ENCODE results near the gene HLA-DPB1.
"Not testable (repeated sequence)": the region's sequence is repeated elsewhere in the genome, so short reads cannot be mapped to it uniquely, and the experiment has no call there.

The HLA-DPB1 gene

DNA sequence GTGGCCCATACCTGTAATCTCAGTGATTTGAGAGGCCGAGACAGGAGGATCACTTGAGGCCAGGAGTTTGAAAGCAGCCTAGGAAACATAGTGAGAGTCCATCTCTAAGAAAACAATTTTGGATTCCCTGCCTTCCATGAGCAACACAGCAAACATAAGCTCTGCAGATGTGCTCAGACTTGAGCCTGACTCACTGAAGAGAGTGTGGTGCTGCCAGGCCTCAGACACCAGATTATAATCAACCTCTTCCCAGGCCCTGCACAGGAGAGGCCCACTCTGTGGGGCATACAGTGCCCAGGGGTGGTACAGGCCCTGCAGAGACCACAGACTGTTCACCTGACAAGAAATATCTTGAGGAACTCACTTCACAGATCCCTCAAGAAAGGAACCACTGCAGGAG is 19.9 kb downstream of the HLA-DPB1 start:
- DNase-seq (ENCODE audit: insufficient read length, low spot score), result no peak
- no peak for FAIRE-seq

DNA sequence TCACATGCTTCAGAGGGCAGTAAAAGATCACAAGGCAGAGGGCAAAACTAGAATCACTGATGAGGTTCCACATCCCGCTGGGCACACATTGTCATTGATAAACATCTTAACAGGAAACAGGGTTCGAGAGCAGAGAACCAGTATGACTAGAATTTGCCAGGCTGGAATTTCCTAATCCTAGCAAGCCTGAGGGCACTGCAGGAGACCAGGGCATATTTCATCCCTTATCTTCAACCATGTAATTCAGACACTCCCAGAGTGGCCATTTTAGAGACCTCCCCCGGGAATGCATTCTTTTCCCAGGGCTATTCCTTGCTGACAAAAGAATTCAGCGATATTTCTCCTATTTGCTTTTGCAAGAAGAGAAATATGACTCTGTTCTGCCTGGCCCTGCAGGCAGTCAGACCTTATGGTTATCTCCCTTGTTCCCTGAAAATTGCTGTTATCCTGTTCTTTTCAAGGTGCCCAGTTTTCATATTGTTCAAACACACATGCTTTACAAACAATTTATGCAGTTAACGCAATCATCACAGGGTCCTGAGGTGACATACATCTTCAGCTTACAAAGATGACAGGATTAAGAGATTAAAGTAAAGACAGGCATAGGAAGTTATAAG is 25.4 kb downstream of the HLA-DPB1 start:
- not testable (repeated sequence) for DNase-seq (ENCODE audit: insufficient read length, low spot score); FAIRE-seq

DNA sequence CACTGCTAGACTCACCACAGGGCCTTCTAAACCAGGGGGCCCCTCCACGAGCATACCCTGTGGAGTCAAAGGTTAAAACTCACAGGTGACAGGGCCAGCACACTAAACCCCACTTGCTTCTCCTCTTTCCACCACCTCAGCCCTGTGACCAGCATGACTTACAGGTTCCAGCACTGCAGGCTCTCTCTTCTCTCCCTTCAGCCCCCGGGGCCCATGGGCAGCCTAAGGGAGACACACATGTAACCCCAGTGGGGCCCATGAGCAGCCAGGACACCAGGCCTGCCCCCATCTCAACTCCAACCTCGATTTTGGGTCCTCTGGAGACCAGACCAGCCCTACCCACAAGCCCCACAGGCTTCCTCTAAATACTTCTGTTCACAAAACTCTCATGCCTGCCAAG is 28.0 kb downstream of the HLA-DPB1 start:
- no peak for DNase-seq (ENCODE audit: insufficient read length, low spot score)
- no peak for FAIRE-seq

DNA sequence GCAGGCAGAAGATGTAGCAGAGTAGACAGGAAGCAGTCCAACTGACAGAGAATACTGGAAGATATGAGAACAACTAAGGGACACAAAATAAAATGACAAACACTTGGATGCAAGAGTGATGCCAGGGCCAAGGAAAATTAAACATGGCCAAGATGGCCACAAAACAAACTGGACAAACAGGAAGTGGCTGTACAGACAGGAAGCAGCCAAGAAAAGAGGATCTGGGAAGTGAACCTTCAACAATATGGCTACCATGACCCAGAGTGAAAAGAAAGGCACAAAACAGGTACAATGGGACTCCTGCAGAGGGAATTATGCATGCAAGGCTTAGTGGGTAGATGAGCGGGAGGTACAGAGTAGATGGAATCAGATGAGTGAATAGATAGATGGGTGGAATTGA is 29.1 kb downstream of the HLA-DPB1 start:
- FAIRE-seq (no peak), DNase-seq (ENCODE audit: insufficient read length, low spot score) (no peak)

DNA sequence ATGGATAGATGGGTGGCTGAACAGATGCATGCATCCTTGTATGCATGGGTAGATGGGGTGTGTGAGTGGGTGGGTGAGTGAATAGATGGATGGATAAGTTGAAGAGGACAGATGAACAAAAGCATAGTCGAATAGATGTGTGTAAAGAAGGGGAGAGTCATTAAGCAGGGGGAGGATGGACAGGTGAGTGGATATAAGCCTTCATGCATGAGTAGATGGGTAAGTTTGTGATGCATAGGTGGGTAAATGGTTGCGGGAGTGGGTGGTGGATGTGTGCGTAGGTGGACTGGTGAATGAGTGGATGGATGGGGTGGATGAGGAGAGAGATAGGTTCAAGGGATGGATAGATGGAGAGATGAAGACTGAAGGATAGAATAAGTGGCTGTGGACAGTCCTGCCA is 29.6 kb downstream of the HLA-DPB1 start:
- no peak for DNase-seq (ENCODE audit: insufficient read length, low spot score)
- FAIRE-seq, result no peak

DNA sequence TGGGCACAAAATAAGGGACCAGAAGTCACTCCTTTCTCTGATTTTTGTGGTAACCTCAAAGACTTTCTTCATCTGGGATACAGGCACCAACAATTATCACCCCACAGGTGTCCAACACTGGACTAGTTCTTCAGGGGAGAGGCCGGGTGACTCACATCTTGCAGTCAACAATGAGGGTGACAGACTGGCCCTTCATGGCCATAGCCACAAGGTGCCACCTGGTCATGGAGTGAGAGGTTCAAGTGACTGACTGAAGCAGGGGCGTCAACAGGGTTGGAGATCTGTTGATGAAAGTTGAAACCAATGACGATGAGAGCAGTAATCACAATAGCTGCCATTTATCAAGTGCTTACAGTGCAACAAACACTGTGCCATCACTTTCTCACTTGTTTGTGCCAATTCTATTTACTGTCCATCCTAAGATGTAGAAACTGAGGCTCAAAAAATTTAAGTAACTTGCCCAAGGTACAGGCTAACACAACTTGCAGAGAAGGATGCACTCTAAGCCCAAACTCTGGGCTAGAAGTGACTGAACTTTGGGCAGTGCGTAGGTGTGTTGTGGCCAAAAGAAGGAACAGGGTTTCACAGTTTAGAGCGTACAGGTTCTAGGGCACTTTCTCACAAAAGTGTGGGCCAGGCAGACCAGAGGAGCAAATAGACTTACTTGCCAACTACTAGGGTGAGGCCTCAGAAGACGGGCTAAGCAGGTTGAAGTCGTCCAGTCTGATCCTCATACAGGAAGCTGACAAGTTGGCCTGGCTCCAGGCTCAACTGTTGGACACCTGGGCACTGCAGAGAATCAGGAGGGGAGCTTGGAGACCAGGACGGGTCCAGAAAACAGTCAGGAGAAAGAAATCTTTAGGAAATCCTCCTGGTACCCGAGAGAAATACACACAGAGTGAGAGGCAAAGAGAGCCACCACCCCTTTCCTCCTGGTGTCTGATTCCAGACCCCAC is 30.4 kb downstream of the HLA-DPB1 start:
- FAIRE-seq, result no peak
- no peak for DNase-seq (ENCODE audit: insufficient read length, low spot score)

DNA sequence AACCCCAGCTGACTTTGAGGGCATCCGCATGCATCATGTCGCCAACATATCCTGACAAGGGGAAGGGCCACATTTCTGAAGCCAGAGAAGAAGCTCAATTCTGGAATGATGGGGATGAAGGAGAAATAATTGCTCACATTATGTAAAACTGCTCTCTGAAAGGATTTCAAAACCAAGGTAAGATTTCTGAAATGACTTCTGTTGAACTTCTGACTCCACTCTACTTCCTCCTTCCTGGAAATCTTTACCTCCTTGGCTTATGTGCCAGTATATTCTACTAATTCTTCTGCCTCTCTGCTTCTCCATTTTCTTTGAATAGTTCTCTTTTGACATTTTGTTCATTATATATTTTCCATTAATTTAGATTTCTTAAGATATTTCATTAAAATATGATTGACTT is 31.9 kb downstream of the HLA-DPB1 start:
- FAIRE-seq, result no peak
- DNase-seq (ENCODE audit: insufficient read length, low spot score), result no peak

DNA sequence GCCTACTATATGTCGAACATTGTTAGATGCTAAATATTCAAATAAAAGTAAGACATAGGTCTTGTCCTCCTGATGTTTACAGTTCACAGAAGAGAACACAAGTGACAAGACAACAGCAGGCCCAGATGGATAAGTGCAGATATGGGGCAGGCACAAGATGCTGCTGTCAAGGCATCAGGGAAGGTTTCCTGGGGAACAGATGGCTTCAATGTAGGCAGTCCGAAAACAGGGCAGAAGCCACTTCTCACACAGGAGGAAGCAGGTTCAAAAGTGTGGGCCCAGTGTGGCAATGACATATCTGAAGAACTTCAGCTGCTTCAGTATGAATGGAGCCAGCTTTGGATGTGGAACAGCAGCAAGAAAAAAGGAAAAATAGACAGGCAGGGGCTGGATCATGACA is 32.5 kb downstream of the HLA-DPB1 start:
- FAIRE-seq (no peak), DNase-seq (ENCODE audit: insufficient read length, low spot score) (no peak)

DNA sequence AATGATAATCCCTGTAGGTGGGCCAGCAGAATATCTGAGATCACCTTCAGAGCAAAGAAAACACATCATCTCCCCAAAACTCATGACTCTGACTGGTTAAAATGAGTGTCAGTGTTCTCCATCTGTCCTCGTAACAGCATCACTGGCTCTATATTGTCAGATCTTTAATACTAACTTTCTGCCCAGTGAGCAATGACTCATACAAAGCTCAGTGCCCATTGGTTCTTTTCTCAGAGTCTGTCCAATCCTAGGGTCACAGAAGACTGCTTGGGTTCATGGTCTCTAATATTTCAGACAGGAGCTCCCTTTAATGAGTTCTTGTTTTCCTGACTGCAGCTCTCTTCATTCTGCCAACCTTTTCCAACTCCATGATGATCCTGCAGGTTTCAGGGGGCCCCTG is 36.4 kb downstream of the HLA-DPB1 start:
- peak; percentile 42 for FAIRE-seq
- peak; percentile 72 for DNase-seq (ENCODE audit: insufficient read length, low spot score)

DNA sequence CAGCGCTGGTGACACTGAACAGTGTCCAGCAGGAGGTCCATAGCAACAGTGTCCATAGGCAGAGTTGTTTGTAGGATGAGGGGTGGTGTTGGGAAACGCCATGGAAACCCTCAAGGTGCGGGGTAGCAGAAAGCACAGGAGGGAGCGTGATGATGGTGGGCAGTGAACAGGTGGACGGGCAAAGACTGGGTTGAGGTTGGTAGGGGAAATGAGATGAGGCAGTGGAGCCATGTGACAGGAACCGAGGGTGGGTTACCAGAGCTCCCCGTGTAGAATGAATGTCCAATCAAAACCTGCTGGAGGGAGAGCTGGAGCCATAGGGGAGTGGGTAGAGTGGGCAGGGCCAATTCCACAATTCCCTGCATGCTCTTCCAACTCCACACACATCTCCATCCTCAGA is 38.0 kb downstream of the HLA-DPB1 start:
- DNase-seq (ENCODE audit: insufficient read length, low spot score) (no peak), FAIRE-seq (no peak)

DNA sequence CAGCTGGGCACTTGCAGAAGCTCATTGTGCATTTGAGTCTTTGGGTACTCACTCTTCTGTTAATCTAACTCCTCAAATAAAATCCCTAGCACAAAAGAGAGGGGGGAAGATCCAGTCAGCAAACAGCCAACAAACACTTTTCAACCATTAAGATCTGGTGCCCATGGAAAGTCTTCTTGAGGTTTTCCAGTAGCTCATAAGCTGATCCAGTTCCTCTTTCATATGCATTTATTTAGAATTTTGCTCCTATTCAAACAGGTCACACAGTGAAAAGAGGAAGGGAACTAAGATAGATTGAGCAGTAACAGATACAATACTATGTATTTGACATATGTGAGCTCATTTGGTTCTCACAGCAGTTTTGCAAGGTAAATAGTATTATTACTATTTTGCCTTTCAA is 38.6 kb downstream of the HLA-DPB1 start:
- DNase-seq (ENCODE audit: insufficient read length, low spot score) (no peak), FAIRE-seq (no peak)

DNA sequence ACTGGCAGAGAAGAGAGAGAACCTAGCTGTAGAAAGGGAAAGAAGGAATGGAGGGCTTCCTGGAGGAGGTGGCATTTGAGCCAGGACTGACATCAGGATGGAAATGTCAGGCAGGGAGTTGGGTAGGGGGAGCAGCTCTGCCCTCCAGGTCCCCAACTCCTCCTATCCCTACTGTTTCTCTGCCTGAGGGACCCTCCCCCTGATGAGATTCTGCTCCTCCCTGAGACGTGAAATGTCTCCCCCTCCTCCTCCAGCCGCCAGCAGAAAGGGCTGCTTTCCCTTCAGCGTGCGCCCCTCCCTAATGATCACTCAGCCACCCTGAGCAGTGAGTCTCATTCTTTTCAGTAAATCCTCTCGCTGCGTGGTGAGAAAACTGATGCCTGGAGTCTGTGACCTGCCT is 40.6 kb downstream of the HLA-DPB1 start:
- no peak for DNase-seq (ENCODE audit: insufficient read length, low spot score)
- FAIRE-seq, result no peak

DNA sequence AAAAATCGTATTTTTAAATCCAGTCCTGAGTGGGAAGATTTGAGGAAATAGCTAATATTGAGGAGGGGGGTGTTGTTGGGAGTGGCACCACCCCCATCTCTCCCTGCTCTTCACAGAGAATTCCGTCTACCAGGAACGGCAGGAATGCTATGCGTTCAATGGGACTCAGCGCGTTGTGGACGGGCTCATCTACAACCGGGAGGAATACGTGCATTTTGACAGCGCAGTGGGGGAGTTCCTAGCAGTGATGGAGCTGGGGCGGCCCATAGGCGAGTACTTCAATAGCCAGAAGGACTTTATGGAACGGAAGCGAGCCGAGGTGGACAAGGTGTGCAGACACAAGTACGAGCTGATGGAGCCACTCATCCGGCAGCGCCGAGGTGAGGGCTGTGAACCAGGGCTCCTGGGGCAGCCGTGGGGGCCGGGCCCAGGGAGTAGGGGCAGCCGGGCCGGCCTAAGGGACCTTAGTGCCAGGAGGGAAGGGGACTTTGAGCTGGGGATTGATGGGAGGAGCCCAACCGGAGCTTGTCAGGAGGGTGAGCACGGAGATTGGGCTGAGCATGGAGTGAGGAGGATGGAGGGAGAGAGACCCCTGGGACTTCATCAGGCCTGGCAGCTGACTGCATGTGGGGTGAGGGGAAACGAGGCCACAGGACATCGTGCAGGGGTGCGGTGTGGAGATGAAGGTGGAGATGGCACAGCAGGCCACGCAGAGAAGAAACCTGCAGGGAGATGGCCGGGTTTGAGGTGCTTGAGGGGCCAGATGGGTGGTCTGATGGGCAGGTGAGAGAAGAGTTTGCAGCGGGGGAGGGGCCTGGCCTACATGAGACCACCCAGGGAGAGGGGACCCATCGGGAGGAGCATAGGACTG is 41.3 kb downstream of the HLA-DPB1 start:
- FAIRE-seq (no peak), DNase-seq (ENCODE audit: insufficient read length, low spot score) (no peak)

DNA sequence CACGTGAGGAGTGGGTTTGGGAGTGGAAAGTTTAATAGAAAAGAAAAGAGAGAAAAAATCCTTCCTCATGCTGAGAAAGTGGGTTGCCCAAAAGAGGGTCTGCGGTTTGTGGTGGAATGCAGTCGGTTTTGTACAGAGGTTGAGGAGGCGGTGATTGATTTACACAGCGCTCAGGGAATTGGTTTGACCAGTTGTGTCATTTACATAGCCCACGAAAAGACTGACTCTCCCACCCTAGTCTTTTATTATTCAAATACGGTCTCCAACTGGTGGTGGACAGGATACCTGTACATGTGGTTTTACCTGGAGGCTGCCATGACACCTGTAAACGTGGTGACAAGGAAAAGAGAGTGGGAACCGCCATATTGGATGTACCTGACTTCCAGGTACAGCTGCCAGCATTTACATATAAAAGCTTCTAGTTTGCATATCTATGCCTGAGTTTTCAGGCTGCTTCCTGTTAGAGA is 42.1 kb downstream of the HLA-DPB1 start:
- FAIRE-seq (no peak), DNase-seq (ENCODE audit: insufficient read length, low spot score) (no peak)

DNA sequence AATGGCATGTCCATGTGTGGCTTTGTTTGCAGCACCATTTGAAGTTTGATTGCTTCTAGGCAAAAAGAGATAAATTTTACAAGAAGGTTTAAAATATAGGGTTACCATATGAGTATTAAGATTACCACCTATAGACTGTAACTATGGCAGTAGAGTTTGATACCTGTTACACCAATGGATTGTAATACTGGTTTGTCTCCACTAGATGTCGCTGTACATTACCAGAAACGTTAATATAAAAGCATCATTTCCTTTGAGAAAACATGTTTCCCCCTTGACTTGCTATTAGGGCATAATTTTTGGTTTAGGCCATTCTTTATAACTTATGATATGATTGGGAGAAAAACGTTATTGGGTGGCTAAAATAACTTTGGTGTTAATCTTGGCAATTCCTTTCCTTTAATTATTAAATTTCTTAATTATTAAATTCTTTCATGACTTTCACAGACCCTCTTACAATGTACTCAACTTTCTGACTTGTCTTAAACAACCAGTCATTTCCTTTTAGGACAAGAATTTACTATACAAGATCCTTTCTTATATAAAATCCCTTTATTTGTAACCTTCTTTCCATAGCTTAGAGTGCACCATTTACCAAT is 42.8 kb downstream of the HLA-DPB1 start:
- FAIRE-seq, result no peak

DNA sequence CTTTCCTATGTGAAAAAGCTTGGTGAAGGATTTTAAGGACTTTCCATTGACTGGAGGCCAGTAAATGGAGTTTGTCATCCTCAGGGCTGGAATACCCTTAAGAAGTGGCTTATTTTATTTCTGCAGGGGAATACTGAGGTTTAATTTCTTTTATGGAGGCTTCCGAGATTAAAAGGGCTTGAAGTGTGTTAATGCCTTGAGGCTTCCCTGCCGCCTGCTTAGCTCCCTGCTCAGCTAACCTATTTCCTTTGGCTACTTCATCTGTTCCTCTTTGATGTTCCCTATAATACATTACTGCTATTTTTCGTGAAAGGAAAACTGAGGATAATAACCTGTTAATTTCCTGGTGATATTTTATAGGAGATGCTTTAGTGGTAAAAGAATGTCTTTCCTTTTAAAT is 44.2 kb downstream of the HLA-DPB1 start:
- DNase-seq (ENCODE audit: insufficient read length, low spot score) (no peak), FAIRE-seq (no peak)

More for the DNA sequence above, 42.8 kb downstream of the HLA-DPB1 start:
- peak; percentile 15 for DNase-seq (ENCODE audit: insufficient read length, low spot score)

DNA sequence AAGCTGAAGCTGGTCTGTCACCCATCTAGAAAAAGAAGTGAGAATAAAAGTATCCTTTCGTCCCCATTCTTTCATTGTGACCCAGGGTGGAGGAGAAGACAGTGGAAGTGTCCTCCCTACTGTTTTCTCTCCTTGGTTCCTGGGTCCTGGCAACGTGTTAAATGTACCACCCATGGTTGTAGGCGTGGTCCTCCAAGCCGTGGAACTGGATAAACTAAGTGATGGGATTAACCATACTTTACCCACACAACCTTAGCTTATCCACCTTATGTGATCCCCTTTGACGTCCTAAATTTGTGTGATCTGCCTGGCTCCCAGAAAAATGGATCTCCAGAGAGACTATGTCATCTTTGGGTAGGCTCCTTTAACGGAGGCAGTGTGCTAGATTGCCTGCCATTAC is 47.4 kb downstream of the HLA-DPB1 start:
- DNase-seq (ENCODE audit: insufficient read length, low spot score), result no peak
- no peak for FAIRE-seq

DNA sequence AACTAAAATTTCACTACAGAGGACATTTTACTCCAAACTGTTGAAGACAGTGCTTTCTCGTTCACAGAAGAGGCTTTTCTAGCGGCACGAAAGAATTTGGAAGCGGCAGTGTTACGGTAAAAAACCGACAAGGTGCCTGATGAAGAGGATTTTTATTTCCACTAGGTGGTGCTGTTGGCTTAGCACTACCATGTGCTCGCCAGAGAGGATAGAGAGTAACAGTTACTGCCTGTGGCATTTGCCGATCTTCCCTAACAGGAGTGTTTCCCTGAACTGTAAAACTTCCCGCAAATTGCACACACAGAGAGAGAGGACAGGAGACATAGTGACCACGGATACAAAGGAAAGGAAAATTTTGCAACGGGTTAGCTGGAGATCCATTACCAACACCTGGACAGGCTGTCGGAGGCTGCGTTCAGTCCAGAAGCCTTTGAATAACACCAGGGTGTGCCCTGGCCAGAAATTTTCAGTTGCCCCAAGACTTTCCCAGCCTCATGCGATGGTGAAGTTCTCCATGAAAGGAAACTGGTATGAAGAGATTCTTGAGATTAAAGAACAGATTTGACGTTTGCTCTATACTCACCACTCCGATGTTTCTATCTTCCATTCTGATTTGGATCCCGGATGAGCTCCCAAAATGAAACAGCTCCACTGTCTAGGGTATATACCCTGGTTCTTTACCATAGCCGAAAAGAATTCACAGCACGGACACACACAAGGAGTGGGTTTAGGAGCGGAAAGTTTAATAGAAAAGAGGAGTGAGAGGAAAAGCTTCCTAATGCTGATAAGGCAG is 48.1 kb downstream of the HLA-DPB1 start:
- DNase-seq (ENCODE audit: insufficient read length, low spot score) (peak; percentile 37), FAIRE-seq (peak; percentile 62)

DNA sequence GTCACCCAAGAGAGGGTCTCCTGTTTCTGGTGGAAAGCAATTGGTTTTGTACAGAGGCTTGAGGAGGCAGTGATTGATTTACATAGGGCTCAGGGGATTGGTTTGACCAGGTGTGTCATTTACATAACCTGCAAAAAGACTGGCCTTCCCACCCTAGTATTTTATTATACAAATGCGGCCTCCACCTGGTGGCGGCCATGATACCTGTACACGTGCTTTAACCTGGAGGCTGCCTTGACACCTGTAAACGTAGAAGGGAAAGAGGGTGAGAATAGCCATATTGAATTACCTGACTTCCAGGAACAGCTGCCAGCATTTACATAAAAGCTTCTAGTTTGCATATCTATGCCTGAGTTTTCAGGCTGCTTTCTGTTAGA is 48.7 kb downstream of the HLA-DPB1 start:
- FAIRE-seq, result no peak
- DNase-seq (ENCODE audit: insufficient read length, low spot score), result no peak

DNA sequence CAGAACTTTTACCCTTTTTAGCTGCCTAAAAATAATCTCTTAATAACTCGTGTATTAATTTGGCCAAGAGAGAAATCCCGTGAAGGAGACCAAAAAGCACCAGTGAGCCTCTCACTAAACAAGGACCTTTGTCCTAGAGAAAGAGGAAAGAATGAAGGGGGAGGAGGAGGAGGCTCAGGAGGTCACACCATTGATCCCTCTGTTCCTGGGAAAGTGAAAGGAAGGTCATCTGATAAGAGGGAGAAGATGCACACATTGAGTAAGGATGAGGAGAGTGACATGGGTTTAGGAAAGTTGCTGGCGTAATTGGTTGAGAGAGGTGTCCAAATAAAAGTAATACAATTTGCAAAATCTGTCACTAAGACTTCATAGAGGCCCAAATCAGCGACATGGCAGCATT is 49.2 kb downstream of the HLA-DPB1 start:
- FAIRE-seq (no peak), DNase-seq (ENCODE audit: insufficient read length, low spot score) (no peak)

All from HTR-8/SVneo (cell line).